Ramos (cell line): ENCODE results near the gene GRWD1.

Experiments
- in situ Hi-C: fragments of 300-500 bp; cut with MboI; formaldehyde crosslinking; loops from one replicate; pipeline ENCODE4 v1.14.3; 2022; ENCODE audit warnings: low sequenced_read_pairs; ENCODE audit not compliant: unreplicated experiment

Gene GRWD1

DNA sequence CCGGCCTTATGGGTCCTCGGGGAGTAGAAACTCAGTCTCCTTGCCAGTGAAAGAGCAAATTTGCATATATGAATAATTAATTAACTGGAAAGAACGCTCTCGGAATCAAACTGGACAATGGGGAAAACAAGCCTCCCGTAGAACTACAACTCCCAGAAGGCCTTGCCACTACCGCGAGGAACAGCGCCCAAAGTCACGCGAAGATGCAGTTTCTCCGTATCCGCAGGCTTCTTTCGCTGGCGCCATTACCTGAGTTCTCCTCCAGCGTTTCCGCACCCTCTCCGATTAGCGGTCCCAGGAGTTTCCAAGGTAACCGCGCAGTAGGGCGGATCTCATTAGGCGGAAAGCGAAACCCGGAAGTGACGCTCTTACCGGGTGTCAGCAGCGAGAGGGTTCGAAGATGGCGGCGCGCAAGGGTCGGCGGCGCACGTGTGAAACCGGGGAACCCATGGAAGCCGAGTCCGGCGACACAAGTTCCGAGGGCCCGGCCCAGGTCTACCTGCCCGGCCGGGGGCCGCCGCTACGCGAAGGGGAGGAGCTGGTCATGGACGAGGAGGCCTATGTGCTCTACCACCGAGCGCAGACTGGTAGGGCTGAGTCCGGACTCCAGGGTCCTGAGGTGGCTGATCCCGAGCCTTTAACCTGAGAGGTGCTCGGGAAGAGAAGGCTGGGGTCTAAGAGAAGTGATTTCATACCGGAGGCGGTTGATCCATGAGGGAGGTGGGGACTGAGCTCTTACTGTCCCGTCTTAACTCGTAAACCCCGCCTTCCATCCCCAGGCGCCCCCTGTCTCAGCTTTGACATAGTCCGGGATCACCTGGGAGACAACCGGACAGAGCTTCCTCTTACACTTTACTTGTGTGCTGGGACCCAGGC is at the start of gene GRWD1:
Gene GRWD1 (plus strand): TSS at position 378 of the 876 bp plus-strand sequence. CDS start 23 bp downstream, at position 401.
- in situ Hi-C loops = no loop called here

DNA sequence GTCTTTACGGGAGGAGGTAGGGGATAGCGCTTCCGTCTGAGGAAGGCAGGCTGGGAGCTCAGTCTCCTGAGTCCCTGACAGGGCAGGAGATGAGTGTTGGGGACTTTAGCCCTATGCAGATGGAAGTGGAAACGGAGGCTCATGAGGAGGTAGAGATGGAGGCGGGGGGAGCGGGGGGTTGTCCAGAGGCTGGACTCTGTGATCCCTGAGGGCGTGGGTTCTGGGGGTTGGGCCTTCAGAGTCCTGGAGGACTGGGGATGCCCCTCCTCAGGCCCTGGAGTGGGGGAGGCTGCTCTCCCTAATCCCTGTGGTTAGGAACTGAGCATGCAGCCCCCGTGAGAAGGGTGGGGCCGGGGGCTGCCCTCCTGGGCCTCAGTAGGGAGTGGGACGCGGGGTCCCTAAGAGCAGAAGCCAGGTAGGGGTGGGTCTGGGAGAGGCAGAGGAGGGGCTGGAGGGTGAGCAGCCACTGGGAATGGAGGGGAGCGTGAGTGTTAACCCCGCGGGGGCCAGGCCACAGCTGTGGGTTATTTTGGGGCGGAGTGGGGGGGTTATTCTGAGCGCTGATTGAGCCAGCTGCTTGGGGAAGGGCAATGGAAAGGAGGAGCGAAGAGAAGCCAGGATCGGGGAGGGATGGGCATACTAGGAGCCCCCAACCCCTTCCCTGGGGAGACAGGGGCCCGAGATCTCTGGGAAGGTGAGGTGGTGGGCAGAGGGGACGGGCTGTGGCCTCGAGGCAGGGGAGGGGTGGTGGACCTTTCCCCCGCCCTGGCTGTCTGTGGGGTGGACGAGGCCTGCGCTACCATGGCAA is 49.6 kb upstream of the GRWD1 start:
- in situ Hi-C loops = no loop called here

DNA sequence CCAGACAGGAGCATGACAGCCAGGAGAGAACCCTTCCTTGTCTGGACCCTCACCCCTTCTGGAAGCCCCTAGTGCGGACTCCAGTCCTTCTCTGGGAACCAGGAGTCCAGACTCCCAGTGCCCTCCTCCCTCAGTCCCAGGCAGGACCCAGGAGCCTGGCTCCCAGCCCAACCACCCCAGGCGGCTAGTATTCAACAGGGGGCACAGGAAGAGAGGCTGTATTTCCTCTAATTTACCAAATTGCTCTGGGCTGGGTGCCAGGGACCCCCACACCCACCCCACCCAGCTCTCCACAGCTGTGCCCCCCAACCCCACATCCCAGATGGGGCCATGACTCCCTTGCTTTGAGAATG is 49.0 kb upstream of the GRWD1 start:
- in situ Hi-C loops = no loop called here

DNA sequence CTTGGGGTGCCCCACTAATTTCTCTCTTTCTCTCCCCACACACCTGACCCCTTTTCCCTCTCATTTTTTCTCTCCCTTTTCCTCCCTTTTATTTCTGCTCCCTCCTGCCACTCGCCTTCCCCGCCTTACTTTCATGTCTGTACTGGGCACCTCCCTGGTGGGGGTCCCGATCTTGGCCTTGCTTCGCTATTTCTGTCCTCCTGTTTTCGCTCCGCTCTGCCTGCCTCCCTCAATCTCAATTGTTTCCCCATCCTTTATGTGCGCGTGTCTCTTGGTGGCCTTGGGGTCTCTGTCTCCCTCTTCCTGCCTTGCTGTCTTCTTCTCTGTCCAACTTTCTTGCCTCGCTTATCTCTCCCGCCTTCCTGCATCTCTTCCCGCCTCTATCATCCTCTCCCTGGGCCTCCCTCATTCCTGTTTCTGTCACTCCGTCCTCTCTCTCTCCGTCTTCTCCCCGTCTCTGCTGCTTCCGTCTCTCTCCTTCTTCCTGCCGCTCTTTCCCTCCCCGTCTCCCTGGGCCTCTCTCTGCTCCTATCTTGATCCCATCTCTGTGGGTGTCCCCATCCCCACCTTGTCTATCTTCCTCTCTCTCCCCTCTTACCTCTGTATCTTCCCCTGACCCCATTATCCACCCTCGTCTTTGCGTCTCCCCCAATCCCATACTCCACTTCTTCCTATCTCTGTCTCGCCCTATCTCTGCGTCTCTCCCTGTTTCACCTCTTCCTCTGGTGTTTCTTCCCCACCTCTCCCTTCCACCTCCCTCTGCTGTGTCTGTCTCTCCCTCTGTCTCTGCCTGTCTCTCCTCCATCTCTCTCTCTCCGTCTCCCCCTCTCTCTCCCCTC is 48.3 kb upstream of the GRWD1 start:
- in situ Hi-C loops = no loop called here

DNA sequence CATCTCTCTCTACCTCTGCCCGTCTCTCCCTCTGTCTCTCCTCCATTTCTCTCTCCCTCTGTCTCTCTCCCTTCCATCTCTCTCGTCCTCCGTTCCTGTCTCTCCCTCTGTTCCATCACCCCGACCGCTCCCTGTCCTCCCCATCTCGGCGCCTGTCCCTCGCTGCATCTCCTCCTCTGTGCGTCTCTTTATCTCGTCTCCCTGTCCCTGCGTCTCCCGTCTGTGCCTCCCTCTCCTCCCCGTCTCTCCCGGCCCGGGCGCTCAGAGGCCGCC is 47.7 kb upstream of the GRWD1 start:
- in situ Hi-C loops = no loop called here

DNA sequence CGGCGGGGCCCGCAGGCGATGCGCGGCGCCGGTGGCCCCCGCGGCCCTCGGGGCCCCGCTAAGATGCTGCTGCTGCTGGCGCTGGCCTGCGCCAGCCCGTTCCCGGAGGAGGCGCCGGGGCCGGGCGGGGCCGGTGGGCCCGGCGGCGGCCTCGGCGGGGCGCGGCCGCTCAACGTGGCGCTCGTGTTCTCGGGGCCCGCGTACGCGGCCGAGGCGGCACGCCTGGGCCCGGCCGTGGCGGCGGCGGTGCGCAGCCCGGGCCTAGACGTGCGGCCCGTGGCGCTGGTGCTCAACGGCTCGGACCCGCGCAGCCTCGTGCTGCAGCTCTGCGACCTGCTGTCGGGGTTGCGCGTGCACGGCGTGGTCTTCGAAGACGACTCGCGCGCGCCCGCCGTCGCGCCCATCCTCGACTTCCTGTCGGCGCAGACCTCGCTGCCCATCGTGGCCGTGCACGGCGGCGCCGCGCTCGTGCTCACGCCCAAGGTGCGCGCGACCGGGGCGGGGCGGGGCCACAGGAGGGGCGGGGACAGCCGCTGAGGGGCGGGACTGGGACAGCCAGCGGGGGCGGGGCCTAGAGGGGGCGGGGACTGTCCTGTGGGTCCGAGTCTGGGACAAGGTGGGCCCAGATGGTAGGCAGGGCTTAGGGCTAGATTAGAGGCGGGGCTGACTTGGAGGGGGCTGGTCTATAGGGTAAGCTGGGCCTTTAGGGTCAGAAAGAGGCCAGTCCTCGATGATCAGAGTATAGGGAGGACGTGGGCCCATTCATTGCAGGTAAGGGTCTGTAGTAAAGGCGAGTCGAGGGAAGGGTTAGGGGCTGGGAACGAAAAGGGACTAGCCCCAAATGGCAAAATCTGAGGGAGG is 47.2 kb upstream of the GRWD1 start:
- in situ Hi-C loops = no loop called here

DNA sequence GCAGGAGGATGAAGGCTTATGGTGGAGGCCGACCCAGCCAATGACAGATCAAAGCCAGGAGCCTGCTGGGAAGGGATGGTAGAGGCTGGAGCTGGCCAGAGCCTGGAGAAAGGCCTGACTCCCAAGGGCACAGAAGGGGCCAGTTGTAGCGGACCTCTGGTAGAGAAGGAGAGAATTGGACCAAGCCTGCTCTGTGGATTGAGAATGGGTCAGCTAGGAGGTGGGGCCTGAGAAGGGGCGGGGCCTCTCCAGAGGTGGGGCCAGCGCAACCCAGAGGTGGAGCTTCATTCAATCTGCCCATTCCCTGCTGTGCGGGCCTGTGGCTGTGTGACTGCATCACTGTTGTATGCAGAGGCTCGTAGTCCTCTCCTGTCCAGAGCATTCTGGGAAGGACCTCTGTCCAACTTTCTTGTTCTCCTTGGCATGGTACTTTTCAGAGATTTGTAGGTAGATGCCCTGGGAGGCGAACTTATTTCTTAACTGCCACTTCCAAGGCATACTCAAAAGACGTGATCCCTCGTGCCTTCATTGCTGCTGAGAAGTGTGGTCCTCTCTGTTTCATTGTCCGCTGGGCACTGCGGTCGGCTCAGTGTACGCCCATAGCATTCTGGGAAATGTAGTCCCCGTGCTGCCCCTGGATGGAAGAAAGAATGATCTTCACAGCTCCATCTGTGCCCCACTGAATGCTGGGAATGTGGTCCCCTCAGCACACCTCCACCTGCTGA is 45.6 kb upstream of the GRWD1 start:
- in situ Hi-C loops = no loop called here

DNA sequence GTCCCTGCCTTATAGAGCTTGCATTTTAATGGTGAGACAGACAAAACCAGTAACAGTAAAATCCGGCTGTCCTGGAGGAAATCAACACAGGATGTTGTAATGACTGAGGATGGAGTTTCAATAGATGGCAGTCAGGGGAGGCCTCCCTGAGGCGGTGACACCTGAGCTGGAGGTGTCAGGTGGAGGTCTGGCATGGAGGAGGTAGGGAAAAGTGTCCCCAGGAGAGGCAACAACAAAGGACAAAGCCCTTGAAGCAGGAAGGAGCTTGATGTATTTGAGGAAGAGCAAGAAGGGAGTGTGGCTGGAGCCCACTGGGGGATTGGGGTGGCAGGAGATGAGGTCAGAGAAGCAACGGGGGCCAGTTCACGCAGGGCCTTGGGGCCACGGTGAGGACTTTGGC is 44.5 kb upstream of the GRWD1 start:
- in situ Hi-C loops = no loop called here

DNA sequence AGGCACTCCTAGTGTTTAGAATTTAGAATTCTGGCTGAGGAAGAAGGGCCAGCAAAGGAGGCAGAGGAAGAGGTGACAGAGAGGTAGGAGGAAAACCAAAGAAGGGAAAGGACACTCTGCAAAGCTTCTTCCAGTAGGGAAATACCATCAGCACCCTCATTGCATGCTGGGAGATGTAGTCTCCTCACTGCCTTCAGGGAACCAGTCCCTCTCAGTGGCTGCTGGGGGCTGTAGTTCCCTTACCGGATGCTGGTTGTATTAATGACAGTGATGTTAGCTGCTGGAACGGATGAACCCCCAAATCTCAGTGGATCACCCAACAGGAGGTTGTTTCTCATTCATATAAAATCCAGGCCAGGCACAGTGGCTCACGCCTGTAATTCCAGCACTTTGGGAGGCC is 42.2 kb upstream of the GRWD1 start:
- in situ Hi-C loops = no loop called here

DNA sequence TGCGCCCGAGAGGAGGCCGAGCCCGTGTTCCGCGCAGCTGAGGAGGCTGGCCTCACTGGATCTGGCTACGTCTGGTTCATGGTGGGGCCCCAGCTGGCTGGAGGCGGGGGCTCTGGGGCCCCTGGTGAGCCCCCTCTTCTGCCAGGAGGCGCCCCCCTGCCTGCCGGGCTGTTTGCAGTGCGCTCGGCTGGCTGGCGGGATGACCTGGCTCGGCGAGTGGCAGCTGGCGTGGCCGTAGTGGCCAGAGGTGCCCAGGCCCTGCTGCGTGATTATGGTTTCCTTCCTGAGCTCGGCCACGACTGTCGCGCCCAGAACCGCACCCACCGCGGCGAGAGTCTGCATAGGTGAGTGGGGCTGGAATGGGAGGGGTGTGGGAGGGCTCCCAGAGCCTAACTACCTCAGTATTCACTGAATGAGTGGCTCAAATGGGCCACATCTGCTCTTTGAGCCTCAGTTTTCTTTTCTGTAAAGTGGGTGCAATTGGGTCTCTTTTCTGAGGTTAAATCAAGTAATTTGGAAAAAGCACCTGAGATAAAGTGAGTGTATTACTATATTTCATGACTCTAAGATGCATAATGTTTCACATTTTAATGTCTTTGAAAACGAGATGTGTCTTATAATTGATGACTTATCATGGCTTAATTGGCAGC is 40.6 kb upstream of the GRWD1 start:
- in situ Hi-C loops = no loop called here

DNA sequence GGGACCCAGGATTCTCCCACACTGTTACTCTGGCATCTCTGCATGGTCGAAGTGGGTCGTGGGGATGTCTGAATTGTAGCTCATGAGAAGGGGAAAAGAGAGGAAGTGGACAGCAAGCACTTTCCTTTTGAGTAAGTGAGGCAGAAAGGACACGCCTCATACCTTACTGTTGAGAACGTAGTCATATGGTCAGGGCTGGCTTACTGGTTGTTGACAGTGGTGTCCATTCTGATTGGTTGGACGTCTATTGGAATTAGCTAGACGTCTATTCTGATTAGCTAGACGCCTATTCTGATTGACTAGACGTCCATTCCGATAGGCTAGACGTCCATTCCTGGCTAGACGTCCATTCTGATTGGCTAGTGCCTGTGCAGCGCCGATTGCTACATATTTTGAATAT is 39.9 kb upstream of the GRWD1 start:
- in situ Hi-C loops = no loop called here

DNA sequence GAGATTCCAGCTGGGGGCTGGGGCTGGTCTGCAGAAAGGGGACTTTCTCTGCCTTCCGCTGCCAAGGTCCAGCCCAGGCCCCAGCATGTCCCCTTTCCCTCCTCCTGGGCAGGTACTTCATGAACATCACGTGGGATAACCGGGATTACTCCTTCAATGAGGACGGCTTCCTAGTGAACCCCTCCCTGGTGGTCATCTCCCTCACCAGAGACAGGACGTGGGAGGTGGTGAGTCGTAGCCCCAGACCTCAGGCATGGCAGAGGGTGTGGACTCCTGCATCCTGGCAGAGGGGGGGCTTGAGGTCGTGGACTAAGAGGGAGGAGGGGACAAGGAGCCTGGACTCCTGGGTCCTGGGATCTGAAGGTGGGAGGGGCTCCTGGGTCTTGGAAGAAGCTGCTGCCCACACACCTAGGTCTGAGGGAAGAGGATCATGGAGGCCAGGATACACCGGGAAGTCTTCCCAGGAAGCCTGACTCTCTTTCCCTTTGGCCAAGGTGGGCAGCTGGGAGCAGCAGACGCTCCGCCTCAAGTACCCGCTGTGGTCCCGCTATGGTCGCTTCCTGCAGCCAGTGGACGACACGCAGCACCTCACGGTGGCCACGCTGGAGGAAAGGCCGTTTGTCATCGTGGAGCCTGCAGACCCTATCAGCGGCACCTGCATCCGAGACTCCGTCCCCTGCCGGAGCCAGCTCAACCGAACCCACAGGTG is 31.8 kb upstream of the GRWD1 start:
- in situ Hi-C loops = no loop called here

DNA sequence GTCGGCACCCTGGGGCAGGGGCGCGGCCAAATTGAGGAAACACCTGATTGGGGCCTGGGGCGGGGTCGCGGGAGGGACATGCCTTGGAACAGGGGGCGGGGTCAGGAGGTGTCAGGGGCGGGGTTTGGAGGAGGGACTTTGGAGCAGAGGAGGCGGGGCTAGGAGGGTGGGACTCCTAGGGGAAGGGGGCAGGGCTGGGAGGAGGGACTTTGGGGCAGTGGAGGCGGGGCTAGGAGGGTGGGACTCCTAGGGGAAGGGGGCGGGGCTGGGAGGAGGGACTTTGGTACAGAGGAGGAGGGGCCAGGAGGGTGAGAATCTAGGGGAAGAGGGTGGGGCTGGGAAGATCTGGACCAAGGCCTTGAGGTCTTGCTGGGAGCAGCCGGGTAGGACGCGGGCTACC is 30.4 kb upstream of the GRWD1 start:
- in situ Hi-C loops = no loop called here

DNA sequence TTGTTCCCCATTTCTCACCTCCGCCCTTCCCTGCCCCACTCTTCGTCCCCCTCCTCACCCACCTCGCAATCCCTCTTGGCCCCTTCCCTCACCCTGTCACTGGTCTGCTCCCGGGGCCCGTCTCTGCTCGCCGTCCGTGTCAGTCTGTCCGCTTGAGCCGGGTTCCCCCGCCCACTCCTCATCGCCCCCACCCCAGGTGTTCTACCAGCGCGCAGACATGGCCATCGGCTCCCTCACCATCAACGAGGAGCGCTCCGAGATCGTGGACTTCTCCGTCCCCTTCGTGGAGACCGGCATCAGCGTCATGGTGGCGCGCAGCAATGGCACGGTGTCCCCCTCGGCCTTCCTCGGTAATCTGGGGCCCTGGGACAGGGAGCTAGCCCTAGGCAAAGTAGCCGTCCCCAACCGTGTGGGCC is 30.0 kb upstream of the GRWD1 start:
- in situ Hi-C loops = no loop called here

DNA sequence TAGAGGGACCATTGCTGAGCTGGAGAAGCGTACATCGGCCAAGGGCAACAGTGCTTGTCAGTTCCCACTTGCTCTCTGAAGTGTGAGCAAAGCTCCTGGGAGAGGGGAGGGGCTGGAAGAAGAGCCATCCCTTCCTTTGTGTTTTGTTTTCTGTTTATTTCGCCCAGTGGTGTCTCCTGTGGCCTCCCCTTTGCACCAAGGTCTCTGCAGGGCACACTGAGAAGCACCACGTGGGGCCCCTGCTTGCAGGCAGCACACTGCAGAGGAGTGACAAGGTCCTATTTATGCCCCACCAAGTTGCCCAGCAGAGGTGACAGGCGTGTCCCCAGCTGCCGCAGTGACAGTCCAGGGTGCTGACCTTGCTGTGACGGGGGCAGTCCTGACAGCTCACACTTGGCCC is 28.4 kb upstream of the GRWD1 start:
- in situ Hi-C loops = no loop called here

DNA sequence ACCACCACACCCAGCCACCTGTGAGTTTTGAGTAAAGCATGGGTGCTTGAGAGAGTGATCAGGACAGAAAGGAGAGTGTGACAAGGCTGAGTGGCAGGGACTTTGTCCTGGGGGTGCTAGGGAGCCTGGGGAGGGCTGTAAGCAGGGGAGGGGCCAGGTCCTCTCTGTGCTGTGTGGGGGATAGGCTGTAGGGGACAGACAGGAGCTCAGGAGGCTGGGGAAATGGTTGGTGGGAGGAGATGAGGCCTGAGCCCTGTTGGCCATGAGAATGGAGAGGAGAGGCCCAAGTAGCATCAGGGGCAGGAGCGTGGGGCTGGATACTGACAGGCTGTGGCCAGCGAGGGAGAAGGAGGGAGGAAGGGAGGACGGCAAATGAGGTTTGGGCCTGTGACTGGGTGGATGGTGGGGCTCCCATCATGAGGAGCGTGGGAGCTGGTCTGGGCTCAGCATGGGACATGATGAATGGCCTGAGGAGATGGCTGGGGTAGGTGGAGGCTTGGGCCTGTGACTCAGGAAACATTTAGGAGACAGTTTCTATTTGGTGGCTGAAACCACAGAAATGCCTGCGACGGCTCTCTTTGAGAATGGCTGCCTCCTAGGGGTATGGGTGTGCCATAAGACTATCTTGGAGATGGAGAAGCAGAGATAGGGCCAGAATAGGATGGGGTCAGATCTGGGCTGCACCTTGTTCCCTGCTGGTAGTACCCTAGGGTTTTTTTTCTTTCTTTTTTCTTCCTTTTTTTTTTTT is 27.3 kb upstream of the GRWD1 start:
- in situ Hi-C loops = no loop called here

DNA sequence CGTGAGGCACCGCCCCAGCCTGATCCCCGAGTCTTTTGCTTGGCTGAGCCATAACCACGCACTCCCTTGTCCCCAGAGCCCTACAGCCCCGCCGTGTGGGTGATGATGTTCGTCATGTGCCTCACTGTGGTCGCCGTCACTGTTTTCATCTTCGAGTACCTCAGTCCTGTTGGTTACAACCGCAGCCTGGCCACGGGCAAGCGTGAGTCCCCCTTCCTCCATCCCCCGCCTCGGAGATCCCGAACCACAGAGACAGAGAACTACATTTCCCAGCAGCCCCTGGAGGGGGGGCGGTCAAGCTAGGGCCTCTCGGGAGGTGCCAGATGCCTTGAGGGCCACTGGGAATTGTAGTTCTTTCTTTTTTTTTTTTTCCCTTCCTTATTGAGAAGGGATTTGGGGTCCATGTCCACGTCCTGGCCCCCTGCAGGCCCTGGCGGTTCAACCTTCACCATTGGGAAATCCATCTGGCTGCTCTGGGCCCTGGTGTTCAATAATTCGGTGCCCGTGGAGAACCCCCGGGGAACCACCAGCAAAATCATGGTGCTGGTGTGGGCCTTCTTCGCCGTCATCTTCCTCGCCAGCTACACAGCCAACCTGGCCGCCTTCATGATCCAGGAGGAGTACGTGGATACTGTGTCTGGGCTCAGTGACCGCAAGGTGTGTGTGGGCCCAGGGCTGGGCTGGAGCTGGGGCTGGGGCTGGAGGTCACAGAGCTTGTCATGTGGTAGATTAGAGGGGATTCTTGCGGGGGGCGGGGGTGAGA is 26.4 kb upstream of the GRWD1 start:
- in situ Hi-C loops = no loop called here
